ACHN (cell line): ENCODE results near the gene MZB1.
"Not testable (repeated sequence)": the region's sequence is repeated elsewhere in the genome, so short reads cannot be mapped to it uniquely, and the experiment has no call there.

ENCODE experiments used
- DNase-seq: peaks from one replicate; pipeline ENCODE4 v3.0.0-alpha.2; 2015
- in situ Hi-C: cut with HindIII; loops from 2 replicates; pipeline ENCODE4 v1.10.0; 2017; ENCODE audit warnings: low sequenced_read_pairs, low pct_ligation_motif_present, low pct_unique_long_range_greater_than_20kb

The MZB1 gene

DNA sequence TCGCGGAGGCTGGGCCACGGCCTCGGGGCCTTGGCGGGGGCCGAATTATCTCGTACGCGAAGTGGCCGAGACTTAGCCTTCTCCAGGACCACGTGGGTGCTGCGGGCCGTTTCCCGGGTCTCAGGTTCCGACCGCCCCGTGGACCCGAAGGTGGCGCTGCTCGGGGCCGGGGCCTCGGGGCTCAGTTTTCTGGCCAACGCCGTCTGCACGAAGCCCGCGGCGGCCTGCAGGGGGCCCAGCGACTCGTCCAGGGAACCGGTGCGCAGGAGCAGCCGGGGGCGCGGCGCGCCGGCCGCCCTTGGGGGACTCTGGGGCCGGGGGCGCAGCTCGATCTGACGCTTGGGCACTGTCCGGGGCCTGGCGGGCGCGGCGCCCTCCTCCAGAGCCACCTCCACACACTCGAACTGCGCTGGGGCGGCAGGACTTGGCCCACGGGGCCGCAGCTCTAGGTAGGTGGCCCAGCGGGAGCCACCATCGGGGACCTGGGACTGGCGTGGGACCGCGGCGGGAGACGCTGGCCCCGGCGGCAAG, 4.5 kb upstream of the MZB1 start:
- in situ Hi-C loops, result no loop called here
- no peak for DNase-seq

DNA sequence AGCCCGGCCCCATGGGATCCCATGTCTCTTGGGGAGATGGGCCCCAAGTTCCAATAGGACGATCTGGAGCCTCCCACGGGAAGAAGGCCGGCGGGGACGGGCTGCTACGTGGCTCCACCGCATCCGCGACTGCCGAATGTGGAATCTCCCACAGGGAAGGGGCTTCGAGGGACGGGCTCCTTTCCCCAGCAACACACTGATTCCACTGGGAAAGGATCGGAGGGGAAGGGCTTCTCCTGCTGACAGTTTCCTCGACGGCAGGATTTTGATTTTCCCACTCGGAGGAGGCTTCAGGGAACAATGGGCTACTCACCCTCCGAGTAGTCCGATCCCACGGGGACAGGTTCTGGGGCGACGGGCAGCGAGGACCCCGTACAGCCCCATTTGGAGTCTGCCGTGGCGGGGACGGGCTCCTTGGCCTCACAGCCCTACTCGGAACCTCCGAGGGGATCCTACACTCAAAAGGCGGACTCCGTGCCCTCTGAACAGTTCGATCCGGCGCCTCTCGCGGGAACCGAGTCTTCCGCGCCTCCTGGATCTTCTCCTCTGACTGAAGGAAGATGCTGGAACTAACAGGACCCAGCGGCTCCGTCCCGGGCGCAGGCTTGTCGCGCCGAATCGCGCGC, 3.9 kb upstream of the MZB1 start:
- DNase-seq, result no peak
- in situ Hi-C loops, result no loop called here

- DNase-seq, result peak; percentile 69
- in situ Hi-C loops, result no loop called here
Measured at GRCh38 chr5:139392678-139393496, 3.2 kb upstream of the MZB1 start.

- in situ Hi-C loops, result no loop called here
- DNase-seq, result no peak
Measured at GRCh38 chr5:139392324-139392677, 2.6 kb upstream of the MZB1 start.

GRCh38 chr5:139391570-139392323, 2.0 kb upstream of the MZB1 start:
- in situ Hi-C loops, result no loop called here
- no peak for DNase-seq

- in situ Hi-C loops, result no loop called here
- no peak for DNase-seq
Measured at GRCh38 chr5:139390639-139391569, 1.2 kb upstream of the MZB1 start.

DNA sequence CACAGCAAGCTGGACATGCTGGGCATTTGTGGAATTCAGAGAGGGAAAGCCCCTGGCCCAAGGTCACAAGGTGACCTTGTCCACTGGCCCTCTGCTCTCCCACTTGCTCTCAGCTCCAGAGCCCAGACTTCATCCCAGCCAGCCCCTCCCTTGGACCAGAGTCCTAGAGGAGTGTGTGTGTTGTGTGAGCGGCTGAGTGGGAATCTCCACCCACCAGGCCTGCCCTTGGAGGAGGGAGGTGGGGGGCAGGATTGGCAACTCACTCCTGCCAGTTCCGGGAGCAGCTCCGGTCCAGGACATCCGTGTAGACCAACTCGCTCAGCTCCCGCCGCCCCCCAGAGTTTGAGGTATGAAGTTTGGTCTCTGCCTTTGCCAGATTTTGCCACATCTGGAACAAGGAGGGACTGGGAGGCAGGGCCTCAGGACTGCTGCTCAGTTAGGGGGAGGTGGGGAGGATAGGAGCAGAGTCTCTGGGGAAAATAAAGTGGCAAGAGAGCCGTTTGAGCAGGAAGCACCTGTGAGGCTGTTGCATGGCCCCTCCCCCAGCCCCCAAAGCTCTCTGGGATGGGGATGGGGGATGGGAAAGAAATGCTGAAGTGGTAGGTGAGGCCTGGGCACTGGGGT, 1.4 kb downstream of the MZB1 start:
- DNase-seq, result peak; percentile 44
- in situ Hi-C loops, result no loop called here

GRCh38 chr5:139387611-139388197, 2.0 kb downstream of the MZB1 start:
- no peak for DNase-seq
- in situ Hi-C loops, result no loop called here

DNA sequence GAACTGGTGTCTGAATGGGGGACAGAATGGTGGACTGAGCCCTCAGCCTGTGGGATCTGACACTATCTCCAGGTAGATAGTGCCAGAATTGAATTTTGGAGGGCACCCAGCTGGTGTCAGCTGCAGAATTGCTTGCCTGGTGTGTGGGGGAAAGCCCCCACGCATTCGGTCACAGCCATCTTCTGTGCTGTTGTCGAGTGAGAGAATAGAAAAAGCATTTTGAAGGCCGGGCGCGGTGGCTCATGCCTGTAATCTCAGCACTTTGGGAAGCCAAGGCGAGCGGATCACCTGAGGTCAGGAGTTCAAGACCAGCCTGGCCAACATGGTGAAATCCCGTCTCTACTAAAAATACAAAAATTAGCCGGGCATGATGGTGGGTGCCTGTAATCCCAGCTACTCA, 2.8 kb downstream of the MZB1 start:
- in situ Hi-C loops, DNase-seq: not testable (repeated sequence)

DNA sequence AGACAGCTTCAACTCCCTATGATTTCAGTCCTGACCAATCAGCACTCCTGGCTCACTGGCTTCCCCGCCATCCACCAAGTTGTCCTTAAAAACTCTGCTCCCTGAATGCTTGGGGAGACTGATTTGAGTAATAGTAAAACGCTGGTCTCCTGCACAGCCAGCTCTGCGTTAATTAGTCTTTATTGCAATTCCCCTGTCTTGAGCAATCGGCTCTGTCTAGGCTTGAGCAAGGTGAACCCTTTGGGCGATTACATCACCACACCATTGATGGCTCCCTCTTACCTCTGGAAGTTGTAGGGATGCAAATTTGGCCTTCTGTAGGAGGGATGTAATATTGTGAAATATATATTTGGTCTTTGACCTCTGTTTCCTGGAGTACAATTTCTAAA, 3.7 kb downstream of the MZB1 start:
- in situ Hi-C loops, result no loop called here
- DNase-seq, result no peak

- in situ Hi-C loops, result no loop called here
- no peak for DNase-seq
Measured at GRCh38 chr5:139385061-139386049, 4.4 kb downstream of the MZB1 start.

GRCh38 chr5:139384591-139385051, 5.1 kb downstream of the MZB1 start:
- in situ Hi-C loops, result no loop called here
- DNase-seq, result no peak

- in situ Hi-C loops, result no loop called here
- no peak for DNase-seq
Measured at GRCh38 chr5:139383993-139384590, 5.6 kb downstream of the MZB1 start.

DNA sequence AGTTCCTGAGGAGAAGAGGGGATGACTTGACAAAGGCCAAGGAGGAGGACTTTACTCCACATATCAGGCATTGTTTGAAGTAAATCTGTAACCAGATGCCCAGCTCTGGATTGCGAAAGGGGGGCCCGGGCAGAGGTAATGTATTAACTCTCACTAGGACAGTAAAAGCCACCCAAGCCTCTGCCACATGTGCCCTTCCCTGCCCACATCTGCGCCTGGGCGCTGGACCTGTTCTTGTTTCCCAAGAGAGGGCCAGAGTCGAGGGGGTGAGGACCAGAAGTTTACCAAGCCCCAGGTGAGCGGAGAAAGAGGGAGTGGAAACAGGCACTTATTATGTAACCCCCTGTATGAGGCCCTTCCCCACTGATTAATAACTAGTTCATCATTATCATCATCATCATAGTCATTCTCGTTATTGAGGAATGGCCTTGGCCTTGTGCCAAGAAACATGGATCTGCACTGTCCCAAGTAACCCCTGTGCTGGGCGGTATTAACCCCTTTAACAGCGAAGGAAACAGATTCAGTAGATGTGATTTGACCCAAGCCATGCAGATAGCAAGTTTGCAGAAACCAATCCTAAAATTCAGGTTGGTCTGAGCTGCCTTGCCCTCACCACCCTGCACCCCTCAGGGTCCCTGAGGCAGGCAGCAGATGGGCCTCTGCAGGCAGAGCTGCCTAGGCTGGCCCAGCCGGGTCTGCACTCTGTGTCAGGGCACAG, 6.3 kb downstream of the MZB1 start, which contains the start of gene SLC23A1:
Gene SLC23A1 (minus strand): TSS at position 23 of the 718 bp plus-strand sequence. CDS start 44 bp downstream, outside the sequence.
- peak; percentile 69 for DNase-seq
- in situ Hi-C loops, result no loop called here

DNA sequence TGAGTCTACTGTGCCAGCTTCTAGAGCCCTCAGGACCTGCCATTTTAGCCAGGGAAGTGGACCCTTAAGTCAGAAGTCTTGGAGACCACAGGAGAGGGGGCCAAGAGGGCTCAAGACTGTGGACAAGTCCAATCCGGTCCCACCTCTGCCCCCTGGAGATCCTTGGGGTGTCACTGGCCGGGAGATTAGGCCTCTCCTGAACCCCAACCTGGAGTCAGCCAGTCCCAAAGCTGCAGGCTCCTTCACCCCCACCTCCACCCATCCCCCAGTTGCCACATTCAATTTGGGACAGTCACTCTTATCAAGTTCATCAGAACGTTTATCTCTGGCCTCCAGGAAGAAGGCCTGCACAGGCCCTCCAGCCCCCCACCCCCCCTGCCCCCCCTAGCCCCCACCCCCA, 6.9 kb downstream of the MZB1 start:
- in situ Hi-C loops, result no loop called here
- no peak for DNase-seq
